IMR-90 (cell line): Measurements from ENCODE around the gene C10orf71. TPM values are rescaled to one million over a fixed set of nuclear protein-coding genes. Genes with fewer than 3 reads are reported as not detected.

Experiments used
- ATAC-seq: fragments of 200-7000 bp; cut with Tn5 transposase; 2 replicates; pipeline ENCODE4 v1.9.1; 2020; ENCODE audit warnings: low read depth, mild to moderate bottlenecking, moderate library complexity
- BruUV-seq: library from RNA; stranded (reverse); fragments of 400-500 nt; replicated peaks from 2 replicates; lab custom pipeline; 2021; lab: Mats Ljungman, UMichigan
- CTCF ChIA-PET: fragments of 300-600 bp; formaldehyde crosslinking; extraction: SDS; loops from one replicate; lab custom pipeline; 2021; ENCODE audit warnings: antibody characterized with exemption; lab: Yijun Ruan, JAX
- POLR2A ChIA-PET: fragments of 300-600 bp; sonication (Branson Sonifier 250); formaldehyde crosslinking; loops from one replicate; lab custom pipeline; 2022; ENCODE audit warnings: antibody characterized with exemption; ENCODE audit not compliant: unreplicated experiment; lab: Charles Lee
- DNase-seq: peaks from one replicate; pipeline ENCODE4 v3.0.0; 2013
- H2AFZ ChIP-seq: replicated peaks from 2 replicates; pipeline ENCODE3; 2013; ENCODE audit warnings: low read length, mild to moderate bottlenecking; ENCODE audit not compliant: poor library complexity
- H2AK5ac ChIP-seq: 2 replicates; pipeline ENCODE4 v1.6.1; 2013; ENCODE audit warnings: low read depth, low read length, inconsistent platforms
- H2AK9ac ChIP-seq: replicated peaks from 2 replicates; pipeline ENCODE3; 2013; ENCODE audit warnings: mild to moderate bottlenecking, low read depth, low read length, moderate library complexity; ENCODE audit not compliant: poor library complexity
- H2BK120ac ChIP-seq: 2 replicates; pipeline ENCODE4 v1.6.1; 2013; ENCODE audit warnings: low read depth, low read length, inconsistent platforms
- H2BK15ac ChIP-seq: 3 replicates; pipeline ENCODE4 v1.6.1; 2013; ENCODE audit warnings: low read depth, low read length, inconsistent platforms
- H2BK20ac ChIP-seq: 2 replicates; pipeline ENCODE4 v1.6.1; 2013; ENCODE audit warnings: low read depth, mild to moderate bottlenecking, inconsistent platforms, low read length, moderate library complexity
- H2BK5ac ChIP-seq: 2 replicates; pipeline ENCODE4 v1.6.1; 2013; ENCODE audit warnings: mild to moderate bottlenecking, low read depth, low read length, inconsistent platforms; ENCODE audit not compliant: poor library complexity, severe bottlenecking
- H3K14ac ChIP-seq: replicated peaks from 2 replicates; pipeline ENCODE4 v1.6.1; 2013; ENCODE audit warnings: low read depth, low read length, inconsistent platforms
- H3K18ac ChIP-seq: 2 replicates; pipeline ENCODE4 v1.6.1; 2013; ENCODE audit warnings: low read depth, low read length, control low read depth
- H3K23ac ChIP-seq: 2 replicates; pipeline ENCODE4 v1.6.1; 2013; ENCODE audit warnings: low read depth, low read length, inconsistent platforms
- H3K27ac ChIP-seq: 2 replicates; pipeline ENCODE4 v1.5.1; 2013; ENCODE audit warnings: mild to moderate bottlenecking, control low read depth, low read length; ENCODE audit not compliant: insufficient read depth
- H3K27me3 ChIP-seq: 2 replicates; pipeline ENCODE4 v1.6.1; 2013; ENCODE audit warnings: low read length; ENCODE audit not compliant: control insufficient read depth, insufficient read depth
- H3K36me3 ChIP-seq: 2 replicates; pipeline ENCODE4 v1.6.1; 2013; ENCODE audit warnings: low read length, mixed read lengths; ENCODE audit not compliant: control insufficient read depth, insufficient read depth
- H3K4ac ChIP-seq: 2 replicates; pipeline ENCODE4 v1.6.1; 2013; ENCODE audit warnings: low read depth, low read length, inconsistent platforms
- H3K4me1 ChIP-seq: 2 replicates; pipeline ENCODE4 v1.6.1; 2013; ENCODE audit warnings: low read length, mixed read lengths; ENCODE audit not compliant: control insufficient read depth, insufficient read depth
- H3K4me2 ChIP-seq: 2 replicates; pipeline ENCODE4 v1.6.1; 2013; ENCODE audit warnings: low read depth, mild to moderate bottlenecking, control low read depth, low read length, moderate library complexity
- H3K4me3 ChIP-seq: 2 replicates; pipeline ENCODE4 v1.5.1; 2013; ENCODE audit warnings: low read depth, mild to moderate bottlenecking, control low read depth, low read length, moderate library complexity; ENCODE audit not compliant: insufficient read depth
- H3K56ac ChIP-seq: 2 replicates; pipeline ENCODE4 v1.6.1; 2013; ENCODE audit warnings: low read length, inconsistent platforms; ENCODE audit not compliant: insufficient read depth; ENCODE audit errors: extremely low read depth
- H3K79me1 ChIP-seq, 2 experiments: 2 replicates each; pipeline ENCODE4 v1.6.1; 2013; ENCODE audit warnings: low read length in 2 of 2, inconsistent platforms in 1 of 2, low read depth in 1 of 2
- H3K9ac ChIP-seq: 2 replicates; pipeline ENCODE4 v1.6.1; 2013; ENCODE audit warnings: low read depth, low read length, control low read depth
- H3K9me1 ChIP-seq: 2 replicates; pipeline ENCODE4 v1.6.1; 2013; ENCODE audit warnings: low read length, inconsistent platforms; ENCODE audit not compliant: insufficient read depth
- H3K9me3 ChIP-seq: 2 replicates; pipeline ENCODE4 v1.6.1; 2013; ENCODE audit warnings: low read length; ENCODE audit not compliant: control insufficient read depth, insufficient read depth
- H4K20me1 ChIP-seq: 2 replicates; pipeline ENCODE4 v1.6.1; 2013; ENCODE audit warnings: low read length, inconsistent platforms; ENCODE audit not compliant: insufficient read depth
- H4K5ac ChIP-seq: 2 replicates; pipeline ENCODE4 v1.6.1; 2013; ENCODE audit warnings: mild to moderate bottlenecking, low read depth, low read length, control low read depth
- H4K8ac ChIP-seq, 2 experiments: 2 replicates each; pipeline ENCODE4 v1.6.1; 2013; ENCODE audit warnings: low read depth in 2 of 2, low read length in 2 of 2, control low read depth in 1 of 2, inconsistent platforms in 1 of 2
- H4K91ac ChIP-seq: 2 replicates; pipeline ENCODE4 v1.6.1; 2013; ENCODE audit warnings: low read depth, low read length, inconsistent platforms; ENCODE audit not compliant: insufficient read depth
- CEBPB ChIP-seq: IDR thresholded peaks from 2 replicates; pipeline ENCODE4 v1.6.1; 2012; ENCODE audit warnings: low read depth, low read length, improper control_type of control experiment
- FOS ChIP-seq: fragments of 150-350 bp; IDR thresholded peaks from 2 replicates; pipeline ENCODE4 v1.6.1; 2016; ENCODE audit warnings: low read depth, low read length
- WGBS, 2 experiments: methylation state at CpG; one replicate each; pipeline versions ENCODE4 v1.1.5 to v1.1.7; 2013; ENCODE audit warnings: missing lambda C conversion rate in 2 of 2; ENCODE audit not compliant: insufficient read length in 1 of 2; ENCODE audit errors: extremely low coverage in 2 of 2; 5-methylcytosine and 5-hydroxymethylcytosine counted together
- dilution Hi-C: fragments of 300-500 bp; cut with HindIII; formaldehyde crosslinking; loops from one replicate; pipeline ENCODE4 v1.14.3; 2018; ENCODE audit warnings: low sequenced_read_pairs; ENCODE audit not compliant: unreplicated experiment
- in situ Hi-C: fragments of 300-500 bp; cut with MboI; formaldehyde crosslinking; loops from 3 replicates; pipeline ENCODE4 v1.14.3; 2019; ENCODE audit warnings: low sequenced_read_pairs, inconsistent platforms, mixed read lengths
- intact Hi-C: fragments of 100-400 bp; cut with micrococcal nuclease; formaldehyde crosslinking; loops from 2 replicates; pipeline ENCODE4 v1.10.0; 2022
- polyA plus RNA-seq, 3 experiments: library from polyadenylated mRNA; depleted of rRNA; stranded (reverse); fragments of >200 nt; gene quantifications; 2 replicates each; pipeline ENCODE4 v1.2.3, GENCODE V29; 2012; ENCODE audit warnings: low replicate concordance in 1 of 3
- total RNA-seq: library from RNA; depleted of rRNA; stranded (reverse); fragments of >200 nt; gene quantifications from 2 replicates; pipeline ENCODE4 v1.2.3, GENCODE V29; 2012

Gene C10orf71
- total and polyA plus RNA-seq, 2 of the 4 experiments (the other 2 are of a cell fraction), result not detected

- Histone ChIP-seq H3K14ac (no peak overlapping the region), H3K27ac (no peak overlapping the region), H3K23ac (no peak overlapping the region), H2AFZ (no peak overlapping the region), H2BK20ac (no peak overlapping the region), H3K56ac (no peak overlapping the region), H4K91ac (no peak overlapping the region), H2BK5ac (no peak overlapping the region), H2AK9ac (no peak overlapping the region), H3K4me1 (no peaks in the 10 kb centered on the region), H2BK15ac (no peak overlapping the region), H3K4me3 (no peak overlapping the region), H3K4me2 (no peak overlapping the region), H4K20me1 (no peaks in the 10 kb centered on the region), H3K79me1 (no peaks in the 10 kb centered on the region), H2BK120ac (no peak overlapping the region), H3K18ac (no peak overlapping the region), H3K27me3 (peaks cover 3% of the 10 kb centered on the region; the same call in 1 of the 2 replicates), H3K4ac (no peak overlapping the region), H3K9me1 (no peaks in the 10 kb centered on the region), H3K36me3 (no peaks in the 10 kb centered on the region), H3K9ac (no peak overlapping the region), H3K9me3 (peaks cover 2% of the 10 kb centered on the region; the same call in 1 of the 2 replicates), H4K8ac (no peak overlapping the region), H4K5ac (no peak overlapping the region), H2AK5ac (no peak overlapping the region)
- POLR2A ChIA-PET, result no interaction called here
- no peak for TF ChIP-seq CEBPB
- TF ChIP-seq FOS, result no peak
- in situ Hi-C loops, result no loop called here
- WGBS, 2 experiments, result no CpG with 5 or more reads among the region's 1 CpG
- no peak for ATAC-seq
- no TSS peak for BruUV-seq
- dilution Hi-C loops, result no loop called here
- CTCF ChIA-PET, result no interaction called here
- intact Hi-C loops, result no loop called here
- no peak for DNase-seq
Observed at GRCh38 chr10:49356944-49357343, 58.0 kb downstream of the C10orf71 start.
